Measurements from ENCODE around the gene NPR1. TPM values are rescaled to one million over a fixed set of nuclear protein-coding genes. Genes with fewer than 3 reads are reported as not detected.

NPR1 gene
- total and polyA plus RNA-seq, 2 of the 13 experiments (the other 11 are each of a cell fraction or from before 2014, with no cell fraction given): not detected

- ChIA-PET POLR2A (interaction anchor here (1.1 kb wide), 1 partner anchor 8 kb away, joined by 4 read pairs; no protein-coding TSS in a partner anchor), CTCF (ENCODE audit: low intra/inter-chr PET ratio, low total read pairs) (interaction anchor here (0.6 to 2.6 kb wide), 2 partner anchors 59 to 70 kb away, joined by 3 to 38 read pairs; no protein-coding TSS in a partner anchor)
- no peak overlapping the region for H3K9ac ChIP-seq (ENCODE audit: insufficient read depth, low read depth, low read length)
- FAIRE-seq (no peak), DNase-seq (ENCODE audit: low spot score) (no peak), ATAC-seq (peak; percentile 78)
- no peaks in the 10 kb centered on the region for H3K36me3 ChIP-seq (replicated peaks in 1 of 2; ENCODE audit: control insufficient read depth in 1 of 2, insufficient read depth in 2 of 2, low read length in 2 of 2)
- H3K4me3 ChIP-seq (replicated peaks in 1 of 3; ENCODE audit: insufficient read depth in 1 of 3, low read depth in 2 of 3, low read length in 3 of 3): peak overlapping the region; percentile 52 to 72 (median 57)
- in situ Hi-C loops (cut with HindIII; ENCODE audit: extremely low pct_ligation_motif_present, low pct_unique_long_range_greater_than_20kb) (loop anchor here (5.0 to 10.0 kb wide), 3 partner anchors 68 to 305 kb away; partner anchors contain the start of gene RAB13), intact Hi-C loops (cut with micrococcal nuclease; ENCODE audit: unreplicated experiment) (loop anchor here (5.0 kb wide), 1 partner anchor 308 kb away; the partner anchor contains the start of gene RAB13)
- H2AFZ ChIP-seq (ENCODE audit: low read length): no peak overlapping the region
- no peaks in the 10 kb centered on the region for H3K79me2 ChIP-seq (ENCODE audit: insufficient read depth, low read length)
- peak overlapping the region; percentile 78 for H3K4me2 ChIP-seq (ENCODE audit: low read depth, low read length)
- no peaks in the 10 kb centered on the region for H4K20me1 ChIP-seq (ENCODE audit: insufficient read depth, low read length)
- WGBS (ENCODE audit: low lambda C conversion rate): 7% methylated on average over 33 of the region's 73 CpGs
- no peaks in the 10 kb centered on the region for H3K9me3 ChIP-seq (ENCODE audit: low read length)
- H3K4me1 ChIP-seq (ENCODE audit: insufficient read depth, low read length): peaks cover 25% of the 10 kb centered on the region
- H3K27ac ChIP-seq (ENCODE audit: extremely low read length, insufficient read depth, low read length): no peak overlapping the region
- H3K27me3 ChIP-seq (ENCODE audit: control insufficient read depth in 1 of 2, insufficient read depth in 2 of 2, low read length in 2 of 2): peaks cover 23 to 63% of the 10 kb centered on the region in 2 experiments
- BruUV-seq (replicated peaks): no TSS peak
- TF ChIP-seq ETV6 (CRISPR knock-in tag; conservative IDR thresholded peaks at IDR 0.05): no peak
- 0 out of 2 replicates have a peak, but pooled peaks have one; percentile 56 for TF ChIP-seq TOPORS (CRISPR knock-in tag; IDR thresholded peaks at IDR 0.05)
- no peak for TF ChIP-seq REST (IDR thresholded peaks at IDR 0.05; ENCODE audit: borderline replicate concordance in 1 of 2, low read depth in 1 of 2, low read length in 2 of 2)
- no peak for TF ChIP-seq MAZ (IDR thresholded peaks at IDR 0.05; ENCODE audit: borderline replicate concordance, low read depth, low read length)
- TF ChIP-seq MAZ (CRISPR knock-in tag; IDR thresholded peaks at IDR 0.05; ENCODE audit: low read depth): no peak
- 0 out of 2 replicates have a peak, but pooled peaks have one; percentile 19 for TF ChIP-seq SP2 (CRISPR knock-in tag; IDR thresholded peaks at IDR 0.05)
- TF ChIP-seq TRIM24 (CRISPR knock-in tag; IDR thresholded peaks at IDR 0.05): no peak
- TF ChIP-seq ZNF20 (CRISPR knock-in tag; IDR thresholded peaks at IDR 0.05): no peak
- TF ChIP-seq, protein P1, sequence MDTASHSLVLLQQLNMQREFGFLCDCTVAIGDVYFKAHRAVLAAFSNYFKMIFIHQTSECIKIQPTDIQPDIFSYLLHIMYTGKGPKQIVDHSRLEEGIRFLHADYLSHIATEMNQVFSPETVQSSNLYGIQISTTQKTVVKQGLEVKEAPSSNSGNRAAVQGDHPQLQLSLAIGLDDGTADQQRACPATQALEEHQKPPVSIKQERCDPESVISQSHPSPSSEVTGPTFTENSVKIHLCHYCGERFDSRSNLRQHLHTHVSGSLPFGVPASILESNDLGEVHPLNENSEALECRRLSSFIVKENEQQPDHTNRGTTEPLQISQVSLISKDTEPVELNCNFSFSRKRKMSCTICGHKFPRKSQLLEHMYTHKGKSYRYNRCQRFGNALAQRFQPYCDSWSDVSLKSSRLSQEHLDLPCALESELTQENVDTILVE (CRISPR knock-in tag; IDR thresholded peaks at IDR 0.05): no peak
- peak; percentile 59; the same call in 1 of the 2 replicates for TF ChIP-seq NFKB2 (CRISPR knock-in tag; IDR thresholded peaks at IDR 0.05; ENCODE audit: borderline replicate concordance)
Observed at GRCh38 chr1:153679337-153680119, 1.0 kb downstream of the NPR1 start.

Measured in HepG2 (cell line).